ENCODE results near the gene RELT. TPM values are rescaled to one million over a fixed set of nuclear protein-coding genes. Genes with fewer than 3 reads are reported as not detected.

Gene RELT
- total RNA-seq, 2 donors from 2014 or later, result 0.33 to 0.52 TPM

DNA sequence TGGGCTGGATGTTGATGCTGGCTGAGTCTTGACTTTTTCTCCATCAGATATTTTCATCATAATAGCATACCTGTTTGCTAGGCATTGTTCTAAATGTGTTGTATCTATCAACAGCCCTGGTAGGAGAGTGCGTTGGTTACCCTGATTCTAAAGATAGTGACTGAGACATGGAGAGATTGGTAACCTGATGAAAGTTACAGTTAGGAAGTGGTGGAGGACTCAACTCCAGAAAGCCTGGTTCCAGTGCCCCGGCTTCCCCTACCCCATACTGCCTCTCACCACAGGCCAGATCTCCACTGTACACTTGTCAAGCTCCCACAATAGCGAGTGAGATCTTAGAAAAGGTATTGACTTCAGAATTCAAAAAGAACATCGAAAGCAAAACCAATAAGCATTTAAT is 22.8 kb upstream of the RELT start:
- no peak overlapping the region for H3K4me3 ChIP-seq
- DNase-seq (no peak), ATAC-seq (no peak)
- H3K9me3 ChIP-seq, result no peaks in the 10 kb centered on the region
- intact Hi-C loops (cut with DNase I), result no loop called here
- no peak overlapping the region for H3K27ac ChIP-seq
- TF ChIP-seq, protein P1, sequence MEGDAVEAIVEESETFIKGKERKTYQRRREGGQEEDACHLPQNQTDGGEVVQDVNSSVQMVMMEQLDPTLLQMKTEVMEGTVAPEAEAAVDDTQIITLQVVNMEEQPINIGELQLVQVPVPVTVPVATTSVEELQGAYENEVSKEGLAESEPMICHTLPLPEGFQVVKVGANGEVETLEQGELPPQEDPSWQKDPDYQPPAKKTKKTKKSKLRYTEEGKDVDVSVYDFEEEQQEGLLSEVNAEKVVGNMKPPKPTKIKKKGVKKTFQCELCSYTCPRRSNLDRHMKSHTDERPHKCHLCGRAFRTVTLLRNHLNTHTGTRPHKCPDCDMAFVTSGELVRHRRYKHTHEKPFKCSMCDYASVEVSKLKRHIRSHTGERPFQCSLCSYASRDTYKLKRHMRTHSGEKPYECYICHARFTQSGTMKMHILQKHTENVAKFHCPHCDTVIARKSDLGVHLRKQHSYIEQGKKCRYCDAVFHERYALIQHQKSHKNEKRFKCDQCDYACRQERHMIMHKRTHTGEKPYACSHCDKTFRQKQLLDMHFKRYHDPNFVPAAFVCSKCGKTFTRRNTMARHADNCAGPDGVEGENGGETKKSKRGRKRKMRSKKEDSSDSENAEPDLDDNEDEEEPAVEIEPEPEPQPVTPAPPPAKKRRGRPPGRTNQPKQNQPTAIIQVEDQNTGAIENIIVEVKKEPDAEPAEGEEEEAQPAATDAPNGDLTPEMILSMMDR (IDR thresholded peaks at IDR 0.05), result no peak
- TF ChIP-seq POLR2A (IDR thresholded peaks at IDR 0.05), result no peak
- H3K27me3 ChIP-seq, result no peaks in the 10 kb centered on the region
- peaks cover 6% of the 10 kb centered on the region for H3K4me1 ChIP-seq
- 74 to 86% methylated on average over 4 of the region's 4 CpGs for WGBS, 2 donors
- no peaks in the 10 kb centered on the region for H3K36me3 ChIP-seq (replicated peaks in 1 of 2; ENCODE audit: insufficient read depth in 1 of 2, low read depth in 2 of 2)

DNA sequence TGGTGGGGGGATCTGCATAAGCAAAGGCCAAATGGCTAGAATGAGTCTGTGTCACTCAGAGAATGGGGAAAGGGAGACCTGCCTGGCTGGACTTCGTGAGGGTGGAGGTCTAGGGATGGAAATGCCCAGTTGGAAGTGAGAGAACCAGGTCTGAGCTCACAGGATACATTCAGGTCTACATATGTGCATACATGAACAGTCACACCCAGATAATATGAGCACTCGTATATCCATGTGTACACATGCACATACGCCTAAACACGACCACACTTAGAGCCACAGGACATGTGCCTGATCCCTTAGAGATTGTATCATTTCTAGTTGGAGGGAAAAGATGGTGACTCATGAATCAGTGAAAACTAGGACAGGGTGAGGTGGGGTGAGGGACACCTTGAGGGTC is 21.1 kb upstream of the RELT start:
- Histone ChIP-seq H3K27me3 (no peaks in the 10 kb centered on the region), H3K36me3 (replicated peaks in 1 of 2; ENCODE audit: insufficient read depth in 1 of 2, low read depth in 2 of 2) (no peaks in the 10 kb centered on the region), H3K4me1 (peaks cover 6% of the 10 kb centered on the region), H3K4me3 (no peak overlapping the region), H3K27ac (no peak overlapping the region), H3K9me3 (no peaks in the 10 kb centered on the region)
- ATAC-seq, result no peak
- intact Hi-C loops (cut with DNase I), result loop anchor here (5.0 kb wide), 1 partner anchor 37 kb away; no protein-coding TSS in a partner anchor
- no peak for DNase-seq
- TF ChIP-seq POLR2A (IDR thresholded peaks at IDR 0.05), result no peak
- TF ChIP-seq, protein P1 (IDR thresholded peaks at IDR 0.05), result no peak
- 81 to 84% methylated on average over 4 of the region's 4 CpGs for WGBS, 2 donors

DNA sequence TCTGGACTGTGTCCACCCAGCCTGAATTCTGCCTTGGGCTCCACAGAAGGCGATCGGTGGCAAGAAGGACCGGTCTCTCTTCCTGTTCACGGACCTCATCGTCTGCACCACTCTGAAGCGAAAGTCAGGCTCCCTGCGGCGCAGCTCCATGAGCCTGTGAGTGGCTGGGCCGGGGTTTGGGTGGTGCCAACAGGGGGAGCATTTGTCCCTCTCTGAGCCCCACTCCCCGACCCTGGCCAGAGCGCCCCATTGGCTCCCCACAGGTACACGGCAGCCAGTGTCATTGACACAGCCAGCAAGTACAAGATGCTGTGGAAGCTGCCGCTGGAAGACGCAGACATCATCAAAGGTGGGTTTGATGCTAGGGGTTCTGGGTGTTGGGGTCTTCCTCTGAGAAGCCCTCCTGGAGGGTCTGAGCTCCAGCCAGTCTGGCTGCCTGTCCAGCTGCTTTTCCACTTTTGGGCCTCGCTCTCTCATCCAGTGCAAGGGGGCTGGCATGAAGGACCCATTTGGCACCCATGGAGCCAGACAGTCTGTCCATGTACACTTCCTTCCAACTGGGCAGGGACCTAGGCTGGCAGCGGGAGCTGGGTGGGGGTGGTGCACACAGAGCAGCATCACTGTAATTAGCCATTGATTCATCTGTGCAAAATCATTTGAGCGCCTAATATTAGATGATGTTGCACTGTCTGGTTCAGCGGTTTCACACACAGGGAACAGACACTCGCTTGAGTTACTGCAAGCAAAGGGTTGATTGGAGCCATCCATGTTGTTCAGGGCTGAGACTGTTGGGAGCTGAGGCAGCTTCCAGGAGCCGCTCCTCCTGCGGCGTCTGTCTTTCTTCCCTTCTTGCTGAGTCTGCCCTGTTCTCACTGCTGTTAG is 19.0 kb upstream of the RELT start:
- H3K36me3 ChIP-seq (replicated peaks in 1 of 2; ENCODE audit: insufficient read depth in 1 of 2, low read depth in 2 of 2), result no peaks in the 10 kb centered on the region
- DNase-seq, result no peak
- H3K4me1 ChIP-seq, result no peaks in the 10 kb centered on the region
- H3K9me3 ChIP-seq, result no peaks in the 10 kb centered on the region
- no peaks in the 10 kb centered on the region for H3K27me3 ChIP-seq
- ATAC-seq, result no peak
- H3K4me3 ChIP-seq, result no peak overlapping the region
- no peak for TF ChIP-seq POLR2A (IDR thresholded peaks at IDR 0.05)
- TF ChIP-seq, protein P1 (IDR thresholded peaks at IDR 0.05), result no peak
- WGBS, 2 donors, result 84 to 87% methylated on average over 8 to 21 of the region's 22 CpGs
- intact Hi-C loops (cut with DNase I), result loop anchor here (5.0 kb wide), 1 partner anchor 35 kb away; no protein-coding TSS in a partner anchor
- H3K27ac ChIP-seq, result no peak overlapping the region

DNA sequence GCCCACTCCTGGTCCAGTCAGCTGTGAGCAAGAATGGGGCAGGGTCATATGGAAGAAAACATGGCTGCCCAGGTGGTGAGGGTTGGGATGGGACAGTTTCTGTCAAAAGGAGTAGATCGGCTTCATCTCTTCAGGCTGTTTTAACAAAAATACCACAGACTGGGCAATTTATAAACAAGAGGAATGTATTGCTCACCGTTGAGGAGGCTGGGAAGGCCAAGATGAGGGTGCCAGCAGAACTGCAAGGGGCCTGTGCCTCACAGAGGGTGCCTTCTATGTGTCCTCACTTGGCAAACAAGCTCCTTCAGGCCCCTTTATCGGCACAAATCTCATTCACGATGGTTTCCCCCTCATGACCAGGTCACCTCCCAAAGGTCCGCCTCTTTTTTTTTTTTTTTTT is 18.1 kb upstream of the RELT start:
- no peaks in the 10 kb centered on the region for H3K36me3 ChIP-seq (replicated peaks in 1 of 2; ENCODE audit: insufficient read depth in 1 of 2, low read depth in 2 of 2)
- intact Hi-C loops (cut with DNase I), result loop anchor here (5.0 kb wide), 1 partner anchor 34 kb away; no protein-coding TSS in a partner anchor
- no peaks in the 10 kb centered on the region for H3K4me1 ChIP-seq
- H3K27ac ChIP-seq, result no peak overlapping the region
- DNase-seq, result no peak
- H3K9me3 ChIP-seq, result no peaks in the 10 kb centered on the region
- H3K27me3 ChIP-seq, result no peaks in the 10 kb centered on the region
- TF ChIP-seq POLR2A (IDR thresholded peaks at IDR 0.05), result no peak
- TF ChIP-seq, protein P1 (IDR thresholded peaks at IDR 0.05), result no peak
- 83 to 84% methylated on average over 5 of the region's 5 CpGs for WGBS, 2 donors
- ATAC-seq, result no peak
- no peak overlapping the region for H3K4me3 ChIP-seq
